Testis (tissue), 2 donors: ENCODE measurements around the gene RHBDL3.

Source experiments
- CTCF ChIP-seq, 3 experiments: fragments of 450-650 bp in 2 of 3; fragments of 200-600 bp in 1 of 3; sonication (generic) in 1 of 3; IDR thresholded peaks; one replicate each; pipeline ENCODE4 v1.5.1; 2016 to 2019; ENCODE audit warnings: antibody characterized with exemption in 3 of 3, mild to moderate bottlenecking in 2 of 3, moderate library complexity in 1 of 3
- POLR2A ChIP-seq: fragments of 450-650 bp; IDR thresholded peaks from one replicate; pipeline ENCODE4 v1.6.1; 2017; ENCODE audit warnings: antibody characterized with exemption, mild to moderate bottlenecking, moderate library complexity

GRCh38 chr17:32357615-32358014 lies 92.0 kb downstream of the RHBDL3 start:
- TF ChIP-seq CTCF (IDR thresholded peaks at IDR 0.05) (no peak), POLR2A (no peak)
